ENCODE data around the gene SARNP.

Gene SARNP

DNA sequence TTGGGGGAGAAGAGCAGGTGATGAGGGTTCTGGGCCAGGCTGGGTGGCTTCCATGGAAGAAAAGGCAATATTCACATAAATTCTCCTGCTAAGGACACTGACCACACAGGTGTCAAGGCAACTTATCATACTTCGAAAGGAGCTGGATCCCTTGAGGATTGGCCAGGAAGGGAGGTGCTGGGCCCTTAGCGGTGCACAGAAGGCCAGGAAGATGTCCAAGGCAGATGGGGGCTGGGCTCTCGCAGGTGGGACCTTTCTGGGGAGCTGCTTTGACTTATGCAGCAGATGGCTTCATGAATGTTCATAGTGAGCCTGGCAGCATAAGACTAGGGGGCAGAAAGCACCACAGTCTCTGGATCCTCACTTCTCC is 92.6 kb downstream of the SARNP start:
- H3K9ac ChIP-seq (ENCODE audit: low read length), result no peak overlapping the region

GRCh38 chr12:55724226-55724939 is 93.1 kb downstream of the SARNP start:
- TF ChIP-seq CTCF (IDR thresholded peaks at IDR 0.05; ENCODE audit: low read depth, low read length) (peak; percentile 62), EZH2phosphoT487 (IDR thresholded peaks at IDR 0.05; ENCODE audit: low read depth) (no peak)
- H3K9ac ChIP-seq (ENCODE audit: low read length), result no peak overlapping the region
- H3K4me2 ChIP-seq (ENCODE audit: low read length), result no peak overlapping the region
- no peaks in the 10 kb centered on the region for H3K9me3 ChIP-seq (ENCODE audit: insufficient read depth, low read length)
- peaks cover 7% of the 10 kb centered on the region for H3K36me3 ChIP-seq (replicated peaks; ENCODE audit: low read depth, low read length)
- no peak overlapping the region for H3K4me3 ChIP-seq (ENCODE audit: low read length)
- peaks cover 9% of the 10 kb centered on the region for H3K4me1 ChIP-seq (ENCODE audit: low read length)
- H4K20me1 ChIP-seq (ENCODE audit: insufficient read depth, low read length), result no peaks in the 10 kb centered on the region
- no peak overlapping the region for H2AFZ ChIP-seq (ENCODE audit: low read depth, low read length)
- H3K27ac ChIP-seq (ENCODE audit: low read length), result no peak overlapping the region
- no peaks in the 10 kb centered on the region for H3K27me3 ChIP-seq (ENCODE audit: low read depth, low read length)
- H3K79me2 ChIP-seq (ENCODE audit: low read length), result peaks cover 13% of the 10 kb centered on the region

More for the DNA sequence above, 92.6 kb downstream of the SARNP start:
- no peak overlapping the region for H3K4me2 ChIP-seq (ENCODE audit: low read length)
- no peaks in the 10 kb centered on the region for H4K20me1 ChIP-seq (ENCODE audit: insufficient read depth, low read length)
- H3K4me3 ChIP-seq (ENCODE audit: low read length), result no peak overlapping the region
- peaks cover 7% of the 10 kb centered on the region for H3K36me3 ChIP-seq (replicated peaks; ENCODE audit: low read depth, low read length)
- H3K27ac ChIP-seq (ENCODE audit: low read length), result no peak overlapping the region
- H3K4me1 ChIP-seq (ENCODE audit: low read length), result peaks cover 12% of the 10 kb centered on the region
- no peak overlapping the region for H2AFZ ChIP-seq (ENCODE audit: low read depth, low read length)
- H3K27me3 ChIP-seq (ENCODE audit: low read depth, low read length), result no peaks in the 10 kb centered on the region
- H3K79me2 ChIP-seq (ENCODE audit: low read length), result peaks cover 13% of the 10 kb centered on the region
- H3K9me3 ChIP-seq (ENCODE audit: insufficient read depth, low read length), result no peaks in the 10 kb centered on the region
- TF ChIP-seq CTCF (IDR thresholded peaks at IDR 0.05; ENCODE audit: low read depth, low read length) (no peak), EZH2phosphoT487 (IDR thresholded peaks at IDR 0.05; ENCODE audit: low read depth) (no peak)

- Histone ChIP-seq H3K4me1 (ENCODE audit: low read length) (peaks cover 9% of the 10 kb centered on the region), H3K4me2 (ENCODE audit: low read length) (no peak overlapping the region), H3K27me3 (ENCODE audit: low read depth, low read length) (no peaks in the 10 kb centered on the region), H3K36me3 (replicated peaks; ENCODE audit: low read depth, low read length) (peaks cover 7% of the 10 kb centered on the region), H4K20me1 (ENCODE audit: insufficient read depth, low read length) (no peaks in the 10 kb centered on the region), H3K4me3 (ENCODE audit: low read length) (no peak overlapping the region), H3K9ac (ENCODE audit: low read length) (no peak overlapping the region), H2AFZ (ENCODE audit: low read depth, low read length) (no peak overlapping the region), H3K27ac (ENCODE audit: low read length) (no peak overlapping the region), H3K9me3 (ENCODE audit: insufficient read depth, low read length) (no peaks in the 10 kb centered on the region), H3K79me2 (ENCODE audit: low read length) (peaks cover 13% of the 10 kb centered on the region)
- TF ChIP-seq CTCF (IDR thresholded peaks at IDR 0.05; ENCODE audit: low read depth, low read length), result no peak
- TF ChIP-seq EZH2phosphoT487 (IDR thresholded peaks at IDR 0.05; ENCODE audit: low read depth), result no peak
Observed at GRCh38 chr12:55723516-55724225, 93.9 kb downstream of the SARNP start.

DNA sequence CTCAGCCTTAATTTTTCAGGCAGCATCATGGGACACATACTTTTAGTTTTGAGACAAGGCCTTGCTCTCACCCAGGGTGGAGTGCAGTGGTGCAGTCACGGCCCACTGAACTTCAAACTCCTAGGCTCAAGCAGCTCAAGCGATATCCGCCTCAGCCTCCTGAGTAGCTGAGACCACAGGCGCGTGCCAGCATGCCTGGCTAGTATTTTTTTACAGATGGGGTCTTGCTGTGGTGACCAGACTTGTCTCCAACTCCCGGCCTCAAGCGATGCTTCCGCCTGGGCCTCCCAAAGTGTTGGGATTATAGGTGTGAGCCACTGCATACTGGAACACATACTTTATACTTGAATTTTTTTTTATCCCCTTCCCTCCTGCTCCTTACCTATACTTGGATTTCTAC is 94.6 kb downstream of the SARNP start:
- Histone ChIP-seq H3K4me2 (ENCODE audit: low read length) (no peak overlapping the region), H3K4me3 (ENCODE audit: low read length) (no peak overlapping the region), H3K79me2 (ENCODE audit: low read length) (peaks cover 9% of the 10 kb centered on the region), H3K27me3 (ENCODE audit: low read depth, low read length) (no peaks in the 10 kb centered on the region), H3K27ac (ENCODE audit: low read length) (no peak overlapping the region), H3K4me1 (ENCODE audit: low read length) (peaks cover 8% of the 10 kb centered on the region), H4K20me1 (ENCODE audit: insufficient read depth, low read length) (no peaks in the 10 kb centered on the region), H3K9ac (ENCODE audit: low read length) (no peak overlapping the region), H2AFZ (ENCODE audit: low read depth, low read length) (no peak overlapping the region), H3K9me3 (ENCODE audit: insufficient read depth, low read length) (no peaks in the 10 kb centered on the region), H3K36me3 (replicated peaks; ENCODE audit: low read depth, low read length) (peaks cover 7% of the 10 kb centered on the region)
- no peak for TF ChIP-seq EZH2phosphoT487 (IDR thresholded peaks at IDR 0.05; ENCODE audit: low read depth)
- no peak for TF ChIP-seq CTCF (IDR thresholded peaks at IDR 0.05; ENCODE audit: low read depth, low read length)
